ENCODE data around the gene TMEM154. TPM values are rescaled to one million over a fixed set of nuclear protein-coding genes. Genes with fewer than 3 reads are reported as not detected.

TMEM154 gene
- total and polyA plus RNA-seq, 10 of the 15 experiments (the other 5 are each of a cell fraction or from before 2014, with no cell fraction given) = 5.1 to 41.4 (median 18.2) TPM

DNA sequence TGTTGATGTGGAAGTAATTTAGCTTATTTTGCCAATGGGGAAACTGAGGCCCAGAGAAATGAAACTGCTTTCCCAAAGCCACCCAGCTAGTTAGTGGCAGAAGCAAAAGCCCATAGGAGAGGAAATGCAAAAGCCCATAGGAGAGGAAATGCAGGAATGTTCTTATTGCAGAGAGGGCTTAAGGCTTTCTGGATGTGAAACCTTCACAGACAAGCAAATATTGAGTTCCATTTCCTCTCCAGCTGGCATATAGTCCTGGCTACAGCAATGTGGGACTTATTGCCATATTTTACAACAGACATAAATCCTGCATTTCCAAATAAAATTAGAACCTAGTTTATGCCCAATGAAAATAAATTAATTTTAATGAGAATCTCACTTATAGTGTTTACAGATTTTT is 69.7 kb downstream of the TMEM154 start:
- POLR2A ChIA-PET = no interaction called here
- H4K20me1 ChIP-seq (ENCODE audit: control insufficient read depth, insufficient read depth) = no peaks in the 10 kb centered on the region
- H3K4me3 ChIP-seq = no peak overlapping the region
- DNase-seq (ENCODE audit: low read depth, low spot score) = no peak
- intact Hi-C loops (cut with micrococcal nuclease; ENCODE audit: unreplicated experiment) = no loop called here
- CTCF ChIA-PET = interaction anchor here (1.6 kb wide), 1 partner anchor 109 kb away, joined by 4 read pairs; no protein-coding TSS in a partner anchor
- TF ChIP-seq KLF5 (IDR thresholded peaks at IDR 0.05; ENCODE audit: partially characterized antibody) = no peak
- SMC1A ChIA-PET (ENCODE audit: uncharacterized antibody, unreplicated experiment) = interaction anchor here (0.7 to 1.8 kb wide), 5 partner anchors 11 to 108 kb away, joined by 3 to 7 read pairs (median 5); no protein-coding TSS in a partner anchor
- ATAC-seq = no peak
- no peak overlapping the region for H3K4me2 ChIP-seq (ENCODE audit: control insufficient read depth, insufficient read depth)
- H3K9ac ChIP-seq (ENCODE audit: control insufficient read depth, insufficient read depth, low read length) = no peak overlapping the region
- FAIRE-seq = no peak
- H3K27ac ChIP-seq (ENCODE audit: control insufficient read depth, insufficient read depth) = no peak overlapping the region
- in situ Hi-C loops (cut with MboI) = no loop called here
- no TSS peak for BruUV-seq (replicated peaks)
- no peaks in the 10 kb centered on the region for H3K9me3 ChIP-seq (replicated peaks; ENCODE audit: control insufficient read depth, insufficient read depth, low read length)
- no peaks in the 10 kb centered on the region; a peak in 1 of 4 replicates for H3K27me3 ChIP-seq (replicated peaks in 1 of 2; ENCODE audit: control insufficient read depth in 2 of 2, insufficient read depth in 2 of 2, low read length in 1 of 2)
- H3K36me3 ChIP-seq (ENCODE audit: control insufficient read depth in 2 of 2, insufficient read depth in 2 of 2, low read length in 1 of 2) = no peaks in the 10 kb centered on the region
- H3K4me1 ChIP-seq (ENCODE audit: control insufficient read depth, insufficient read depth, low read length) = no peaks in the 10 kb centered on the region
- H3K79me2 ChIP-seq (ENCODE audit: control insufficient read depth, insufficient read depth, low read length) = no peaks in the 10 kb centered on the region
- RAD21 ChIA-PET (ENCODE audit: unreplicated experiment) = interaction anchor here (1.3 to 3.0 kb wide), 3 partner anchors 56 to 150 kb away, joined by 3 to 12 read pairs (median 3); no protein-coding TSS in a partner anchor
- no peak overlapping the region for H2AFZ ChIP-seq (ENCODE audit: control insufficient read depth, low read depth, low read length)

DNA sequence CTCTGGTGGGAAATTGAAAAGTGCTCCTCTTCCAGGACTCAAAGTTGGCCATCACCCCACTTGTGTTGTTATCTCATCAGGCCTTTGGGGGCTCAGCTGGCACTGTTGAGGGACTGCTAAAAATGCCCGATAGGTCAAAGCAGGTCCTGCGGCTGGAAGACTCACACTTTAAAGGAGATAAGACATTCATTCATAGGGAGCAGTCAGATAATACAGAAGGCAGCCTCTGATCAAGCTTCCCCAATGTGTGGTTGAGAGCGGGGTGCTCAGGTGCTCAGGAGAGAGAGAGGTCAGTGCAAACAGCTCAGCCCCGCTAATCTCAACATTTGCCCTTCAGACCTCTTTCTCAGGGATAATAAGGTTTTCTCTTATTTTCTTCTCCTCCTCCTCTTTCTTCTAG is 70.3 kb downstream of the TMEM154 start:
- Histone ChIP-seq H3K27me3 (replicated peaks in 1 of 2; ENCODE audit: control insufficient read depth in 2 of 2, insufficient read depth in 2 of 2, low read length in 1 of 2) (no peaks in the 10 kb centered on the region; a peak in 1 of 4 replicates), H2AFZ (ENCODE audit: control insufficient read depth, low read depth, low read length) (no peak overlapping the region), H3K4me2 (ENCODE audit: control insufficient read depth, insufficient read depth) (no peak overlapping the region), H3K36me3 (ENCODE audit: control insufficient read depth in 2 of 2, insufficient read depth in 2 of 2, low read length in 1 of 2) (no peaks in the 10 kb centered on the region), H3K4me3 (no peak overlapping the region), H3K9ac (ENCODE audit: control insufficient read depth, insufficient read depth, low read length) (no peak overlapping the region), H3K27ac (ENCODE audit: control insufficient read depth, insufficient read depth) (no peak overlapping the region), H3K9me3 (replicated peaks; ENCODE audit: control insufficient read depth, insufficient read depth, low read length) (no peaks in the 10 kb centered on the region), H3K4me1 (ENCODE audit: control insufficient read depth, insufficient read depth, low read length) (no peaks in the 10 kb centered on the region), H4K20me1 (ENCODE audit: control insufficient read depth, insufficient read depth) (no peaks in the 10 kb centered on the region), H3K79me2 (ENCODE audit: control insufficient read depth, insufficient read depth, low read length) (no peaks in the 10 kb centered on the region)
- DNase-seq (ENCODE audit: low read depth, low spot score) (no peak), ATAC-seq (no peak), FAIRE-seq (no peak)
- RAD21 ChIA-PET (ENCODE audit: unreplicated experiment) = interaction anchor here (1.3 to 3.0 kb wide), 3 partner anchors 55 to 149 kb away, joined by 3 to 12 read pairs (median 3); no protein-coding TSS in a partner anchor
- POLR2A ChIA-PET = no interaction called here
- intact Hi-C loops (cut with micrococcal nuclease; ENCODE audit: unreplicated experiment) (no loop called here), in situ Hi-C loops (cut with MboI) (no loop called here)
- SMC1A ChIA-PET (ENCODE audit: uncharacterized antibody, unreplicated experiment) = interaction anchor here (0.7 to 1.3 kb wide), 6 partner anchors 12 to 159 kb away, joined by 3 to 7 read pairs (median 3); no protein-coding TSS in a partner anchor
- CTCF ChIA-PET = interaction anchor here (0.8 kb wide), 1 partner anchor 105 kb away, joined by 3 read pairs; no protein-coding TSS in a partner anchor
- no TSS peak for BruUV-seq (replicated peaks)
- 88% methylated on average over 4 of the region's 4 CpGs for WGBS (ENCODE audit: insufficient coverage, insufficient replicate concordance, low lambda C conversion rate, missing lambda C conversion rate)
- no peak for TF ChIP-seq IRF5 (IDR thresholded peaks at IDR 0.05; ENCODE audit: borderline replicate concordance)
- TF ChIP-seq WRNIP1 (IDR thresholded peaks at IDR 0.05; ENCODE audit: borderline replicate concordance, low read depth, low read length) = no peak
- TF ChIP-seq MEF2B (IDR thresholded peaks at IDR 0.05; ENCODE audit: partially characterized antibody, poor library complexity, severe bottlenecking) = no peak
- TF ChIP-seq CBX5 (IDR thresholded peaks at IDR 0.05; ENCODE audit: low read depth) = no peak
- TF ChIP-seq, protein P1, sequence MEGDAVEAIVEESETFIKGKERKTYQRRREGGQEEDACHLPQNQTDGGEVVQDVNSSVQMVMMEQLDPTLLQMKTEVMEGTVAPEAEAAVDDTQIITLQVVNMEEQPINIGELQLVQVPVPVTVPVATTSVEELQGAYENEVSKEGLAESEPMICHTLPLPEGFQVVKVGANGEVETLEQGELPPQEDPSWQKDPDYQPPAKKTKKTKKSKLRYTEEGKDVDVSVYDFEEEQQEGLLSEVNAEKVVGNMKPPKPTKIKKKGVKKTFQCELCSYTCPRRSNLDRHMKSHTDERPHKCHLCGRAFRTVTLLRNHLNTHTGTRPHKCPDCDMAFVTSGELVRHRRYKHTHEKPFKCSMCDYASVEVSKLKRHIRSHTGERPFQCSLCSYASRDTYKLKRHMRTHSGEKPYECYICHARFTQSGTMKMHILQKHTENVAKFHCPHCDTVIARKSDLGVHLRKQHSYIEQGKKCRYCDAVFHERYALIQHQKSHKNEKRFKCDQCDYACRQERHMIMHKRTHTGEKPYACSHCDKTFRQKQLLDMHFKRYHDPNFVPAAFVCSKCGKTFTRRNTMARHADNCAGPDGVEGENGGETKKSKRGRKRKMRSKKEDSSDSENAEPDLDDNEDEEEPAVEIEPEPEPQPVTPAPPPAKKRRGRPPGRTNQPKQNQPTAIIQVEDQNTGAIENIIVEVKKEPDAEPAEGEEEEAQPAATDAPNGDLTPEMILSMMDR (IDR thresholded peaks at IDR 0.05 in 2 of 3, conservative IDR thresholded peaks at IDR 0.05 in 1 of 3; ENCODE audit: control insufficient read depth in 2 of 3, extremely low read depth in 1 of 3, insufficient read depth in 1 of 3, low read depth in 3 of 3, low read length in 3 of 3) = no peak
- TF ChIP-seq ZBTB40 (IDR thresholded peaks at IDR 0.05; ENCODE audit: borderline replicate concordance) = no peak
